Fibroblast of lung (primary cell): ENCODE data around the gene PAPOLB. TPM values are rescaled to one million over a fixed set of nuclear protein-coding genes. Genes with fewer than 3 reads are reported as not detected.
A peak's percentile ranks its signal among the peaks of the same experiment; 100 is the strongest.

ENCODE experiments used
- DNase-seq, 2 donors: peaks; one replicate each; pipeline versions ENCODE4 v3.0.0 to v3.0.0-alpha.2; 2010; ENCODE audit warnings: low read depth in 2 of 2
- H2AFZ ChIP-seq: 2 replicates; pipeline ENCODE4 v1.5.1; 2012; ENCODE audit warnings: low read length, control low read depth, inconsistent platforms
- H3K27ac ChIP-seq: 2 replicates; pipeline ENCODE4 v1.5.1; 2011; ENCODE audit warnings: low read length, control low read depth; ENCODE audit not compliant: insufficient read depth
- H3K27me3 ChIP-seq: 2 replicates; pipeline ENCODE4 v1.5.1; 2011; ENCODE audit warnings: mild to moderate bottlenecking, low read length; ENCODE audit not compliant: control insufficient read depth, insufficient read depth
- H3K36me3 ChIP-seq: 2 replicates; pipeline ENCODE4 v1.5.1; 2011; ENCODE audit warnings: low read length; ENCODE audit not compliant: control insufficient read depth, insufficient read depth
- H3K4me1 ChIP-seq: 2 replicates; pipeline ENCODE4 v1.5.1; 2011; ENCODE audit warnings: low read length; ENCODE audit not compliant: control insufficient read depth, insufficient read depth; ENCODE audit errors: extremely low read depth
- H3K4me2 ChIP-seq: 2 replicates; pipeline ENCODE4 v1.5.1; 2011; ENCODE audit warnings: low read length, control low read depth; ENCODE audit not compliant: insufficient read depth; ENCODE audit errors: extremely low read depth
- H3K4me3 ChIP-seq, 4 experiments: fragments of 200-600 bp in 1 of 4; sonication (generic) in 1 of 4; replicated peaks in 1 of 4; 2 replicates each; pipeline ENCODE4 v1.5.1; 2011 to 2016; ENCODE audit warnings: low read length in 4 of 4, low read depth in 3 of 4, mild to moderate bottlenecking in 3 of 4, control low read depth in 2 of 4, inconsistent platforms in 1 of 4, mixed read lengths in 1 of 4; ENCODE audit not compliant: insufficient read depth in 1 of 4; ENCODE audit errors: control extremely low read depth in 1 of 4
- H3K79me2 ChIP-seq: 2 replicates; pipeline ENCODE4 v1.5.1; 2012; ENCODE audit warnings: mild to moderate bottlenecking, low read length, inconsistent platforms; ENCODE audit not compliant: control insufficient read depth, insufficient read depth
- H3K9ac ChIP-seq: 2 replicates; pipeline ENCODE4 v1.5.1; 2011; ENCODE audit warnings: mild to moderate bottlenecking, low read length, control low read depth; ENCODE audit not compliant: insufficient read depth
- H3K9me3 ChIP-seq: 2 replicates; pipeline ENCODE4 v1.5.1; 2012; ENCODE audit warnings: low read depth, low read length; ENCODE audit not compliant: control insufficient read depth, insufficient read depth
- H4K20me1 ChIP-seq: 2 replicates; pipeline ENCODE4 v1.5.1; 2011; ENCODE audit warnings: low read length; ENCODE audit not compliant: control insufficient read depth, insufficient read depth; ENCODE audit errors: extremely low read depth
- CTCF ChIP-seq, 2 donors: IDR thresholded peaks in 1 of 2; conservative IDR thresholded peaks in 1 of 2; 1 replicate in 1 of 2; 2 replicates in 1 of 2; pipeline ENCODE4 v1.5.1; 2011 to 2012; ENCODE audit warnings: low read length in 2 of 2, control low read depth in 1 of 2, inconsistent platforms in 1 of 2, low read depth in 1 of 2, mild to moderate bottlenecking in 1 of 2
- EZH2 ChIP-seq: IDR thresholded peaks from 2 replicates; pipeline ENCODE4 v1.5.1; 2012; ENCODE audit warnings: low read length, control low read depth, mild to moderate bottlenecking; ENCODE audit errors: missing control alignments
- polyA plus RNA-seq, 2 donors: library from polyadenylated mRNA; depleted of rRNA in 1 of 2; stranded (reverse) in 1 of 2; unstranded in 1 of 2; fragments of >200 nt; gene quantifications; 2 replicates each; pipeline ENCODE4 v1.2.1, GENCODE V29; 2011 to 2012; ENCODE audit warnings: missing spikeins in 1 of 2
- total RNA-seq: library from RNA; depleted of rRNA; stranded (reverse); fragments of >200 nt; gene quantifications from 2 replicates; pipeline ENCODE4 v1.2.1, GENCODE V29; 2014

Gene PAPOLB
- total and polyA plus RNA-seq, 2 donors (not counting 1 experiment from before 2014, with no cell fraction given), result under 0.01 to 0.02 TPM

DNA sequence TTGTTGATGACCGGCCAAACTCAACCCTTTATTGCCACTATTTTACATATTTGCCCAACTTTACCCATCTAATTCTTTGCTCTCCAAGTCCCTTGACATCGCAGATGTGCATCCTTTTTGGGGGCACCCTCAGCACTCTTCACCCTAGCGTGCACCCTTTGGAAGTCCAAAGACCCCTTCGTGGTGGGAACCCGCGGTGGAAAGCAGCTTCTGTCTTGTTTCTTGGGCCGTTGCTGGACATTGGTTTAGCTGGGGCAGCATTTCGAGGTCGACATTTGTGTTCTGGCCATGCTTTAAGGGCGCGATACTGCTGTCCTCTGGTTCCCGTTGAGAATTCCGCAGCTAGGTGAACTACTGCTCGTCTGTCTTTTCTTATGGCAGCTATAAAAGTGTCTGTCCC is 326 bp upstream of the PAPOLB start:
- Histone ChIP-seq H3K27ac (no peak overlapping the region), H3K4me3 (peak overlapping the region in 2 of 4 experiments; percentile 5 to 14), H3K27me3 (no peaks in the 10 kb centered on the region), H4K20me1 (no peaks in the 10 kb centered on the region), H3K4me1 (no peaks in the 10 kb centered on the region), H3K4me2 (no peak overlapping the region), H3K9me3 (no peaks in the 10 kb centered on the region), H3K9ac (no peak overlapping the region), H3K79me2 (no peaks in the 10 kb centered on the region), H3K36me3 (no peaks in the 10 kb centered on the region), H2AFZ (no peak overlapping the region)
- TF ChIP-seq CTCF (conservative IDR thresholded peaks at IDR 0.05 in 1 of 2, IDR thresholded peaks at IDR 0.05 in 1 of 2; ENCODE audit: low read depth in 1 of 2, low read length in 2 of 2) (no peak), EZH2 (no peak)
- no peak for DNase-seq

GRCh38 chr7:4861227-4861626 is 603 bp downstream of the PAPOLB start:
- no peak overlapping the region for H3K4me2 ChIP-seq
- no peaks in the 10 kb centered on the region for H3K79me2 ChIP-seq
- H4K20me1 ChIP-seq, result no peaks in the 10 kb centered on the region
- H3K9ac ChIP-seq, result no peak overlapping the region
- no peak for DNase-seq
- H2AFZ ChIP-seq, result no peak overlapping the region
- H3K36me3 ChIP-seq, result no peaks in the 10 kb centered on the region
- H3K4me1 ChIP-seq, result no peaks in the 10 kb centered on the region
- H3K27ac ChIP-seq, result no peak overlapping the region
- no peak overlapping the region for H3K4me3 ChIP-seq
- no peaks in the 10 kb centered on the region for H3K9me3 ChIP-seq
- TF ChIP-seq CTCF (conservative IDR thresholded peaks at IDR 0.05 in 1 of 2, IDR thresholded peaks at IDR 0.05 in 1 of 2; ENCODE audit: low read depth in 1 of 2, low read length in 2 of 2) (no peak), EZH2 (no peak)
- no peaks in the 10 kb centered on the region for H3K27me3 ChIP-seq

GRCh38 chr7:4857189-4857588 is 4.6 kb downstream of the PAPOLB start:
- TF ChIP-seq CTCF (conservative IDR thresholded peaks at IDR 0.05 in 1 of 2, IDR thresholded peaks at IDR 0.05 in 1 of 2; ENCODE audit: low read depth in 1 of 2, low read length in 2 of 2), result no peak
- TF ChIP-seq EZH2, result no peak
- no peak for DNase-seq
- H3K4me1 ChIP-seq, result no peaks in the 10 kb centered on the region
- no peak overlapping the region for H3K9ac ChIP-seq
- H4K20me1 ChIP-seq, result no peaks in the 10 kb centered on the region
- H3K79me2 ChIP-seq, result no peaks in the 10 kb centered on the region
- H3K4me3 ChIP-seq, result no peak overlapping the region
- H3K9me3 ChIP-seq, result no peaks in the 10 kb centered on the region
- no peak overlapping the region for H3K4me2 ChIP-seq
- no peak overlapping the region for H3K27ac ChIP-seq
- H2AFZ ChIP-seq, result no peak overlapping the region
- no peaks in the 10 kb centered on the region for H3K36me3 ChIP-seq
- H3K27me3 ChIP-seq, result no peaks in the 10 kb centered on the region
